HFF-Myc (cell line): ENCODE measurements around the gene PTPRM.

Experiments used
- DNase-seq: peaks from one replicate; pipeline ENCODE4 v3.0.0-alpha.2; 2011; ENCODE audit warnings: low read depth; ENCODE audit errors: extremely low read depth
- H3K4me3 ChIP-seq: replicated peaks from 2 replicates; pipeline ENCODE4 v1.5.1; 2011; ENCODE audit warnings: low read depth, mild to moderate bottlenecking, control low read depth, low read length
- CTCF ChIP-seq: IDR thresholded peaks from 2 replicates; pipeline ENCODE4 v1.5.1; 2012; ENCODE audit warnings: mild to moderate bottlenecking, low read depth, low read length, control low read depth; ENCODE audit errors: missing control alignments

The PTPRM gene

GRCh38 chr18:7844418-7844817, 277.3 kb downstream of the PTPRM start:
- H3K4me3 ChIP-seq: no peak overlapping the region
- no peak for DNase-seq
- TF ChIP-seq CTCF: no peak

GRCh38 chr18:7846335-7846734, 279.2 kb downstream of the PTPRM start:
- no peak for DNase-seq
- no peak overlapping the region for H3K4me3 ChIP-seq
- no peak for TF ChIP-seq CTCF

- no peak overlapping the region for H3K4me3 ChIP-seq
- no peak for TF ChIP-seq CTCF
- DNase-seq: no peak
Measured at GRCh38 chr18:7847357-7848053, 280.4 kb downstream of the PTPRM start.

GRCh38 chr18:7848054-7848412, 280.9 kb downstream of the PTPRM start:
- no peak for DNase-seq
- TF ChIP-seq CTCF: no peak
- no peak overlapping the region for H3K4me3 ChIP-seq

GRCh38 chr18:7850446-7850845, 283.3 kb downstream of the PTPRM start:
- DNase-seq: no peak
- no peak overlapping the region for H3K4me3 ChIP-seq
- no peak for TF ChIP-seq CTCF

- no peak for DNase-seq
- no peak for TF ChIP-seq CTCF
- H3K4me3 ChIP-seq: no peak overlapping the region
Measured at GRCh38 chr18:7855028-7855427, 287.9 kb downstream of the PTPRM start.

- no peak overlapping the region for H3K4me3 ChIP-seq
- DNase-seq: no peak
- no peak for TF ChIP-seq CTCF
Measured at GRCh38 chr18:7855671-7856070, 288.6 kb downstream of the PTPRM start.
